CMK (cell line): ENCODE data around the gene TTC13.
"Not testable (repeated sequence)": the region's sequence is repeated elsewhere in the genome, so short reads cannot be mapped to it uniquely, and the experiment has no call there.

Experiments used
- DNase-seq: peaks from one replicate; pipeline ENCODE4 v3.0.0-alpha.2; 2010; ENCODE audit warnings: low read depth

TTC13 gene

DNA sequence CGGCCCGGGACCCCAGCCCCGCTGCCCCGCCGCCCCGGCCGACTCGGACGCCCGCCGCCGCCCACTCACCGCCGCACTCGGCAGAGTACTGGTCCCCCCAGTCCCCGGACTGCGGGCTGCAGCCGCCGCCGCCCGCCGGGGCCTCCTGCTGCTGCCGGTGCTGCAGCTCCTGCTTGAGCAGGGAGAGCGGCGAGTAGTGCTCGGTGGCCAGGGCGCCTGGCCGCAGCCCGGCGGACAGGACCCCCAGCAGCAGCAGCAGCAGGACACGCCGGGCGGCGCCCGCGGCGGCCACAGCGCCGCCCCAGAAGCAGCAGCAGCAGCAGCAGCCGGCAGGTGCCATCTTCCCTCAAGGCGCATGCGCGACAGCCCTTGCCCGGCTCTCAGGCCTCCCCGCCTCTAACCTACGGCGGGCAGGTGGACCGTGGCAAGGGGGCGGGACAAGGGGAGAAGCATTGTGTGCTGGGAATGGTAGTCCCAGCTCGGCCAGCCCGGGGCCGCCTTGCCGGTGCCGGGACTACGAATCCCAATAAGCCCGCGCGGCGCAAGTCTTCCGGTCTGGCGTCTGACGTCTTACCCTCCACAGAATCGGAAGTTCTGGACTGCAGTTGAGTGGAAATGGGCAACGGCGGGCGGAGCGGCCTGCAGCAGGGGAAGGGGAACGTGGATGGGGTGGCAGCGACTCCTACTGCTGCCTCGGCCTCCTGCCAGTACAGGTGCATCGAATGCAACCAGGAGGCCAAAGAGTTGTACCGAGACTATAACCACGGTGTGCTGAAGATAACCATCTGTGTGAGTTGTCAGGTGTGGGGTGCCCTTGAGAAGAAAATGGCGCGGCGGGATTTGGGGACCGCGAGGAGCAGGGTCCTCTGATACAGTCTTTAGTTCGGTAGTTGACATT is at the start of gene TTC13, which contains the start of gene ARV1:
Gene TTC13, minus strand, starts transcription at position 371 of the 898 bp plus-strand sequence. Its CDS starts 31 bp downstream, at position 340.
Gene ARV1, plus strand, starts transcription at position 604 of the 898 bp plus-strand sequence. Its CDS starts 12 bp downstream, at position 616.
- DNase-seq: peak; percentile 99

DNA sequence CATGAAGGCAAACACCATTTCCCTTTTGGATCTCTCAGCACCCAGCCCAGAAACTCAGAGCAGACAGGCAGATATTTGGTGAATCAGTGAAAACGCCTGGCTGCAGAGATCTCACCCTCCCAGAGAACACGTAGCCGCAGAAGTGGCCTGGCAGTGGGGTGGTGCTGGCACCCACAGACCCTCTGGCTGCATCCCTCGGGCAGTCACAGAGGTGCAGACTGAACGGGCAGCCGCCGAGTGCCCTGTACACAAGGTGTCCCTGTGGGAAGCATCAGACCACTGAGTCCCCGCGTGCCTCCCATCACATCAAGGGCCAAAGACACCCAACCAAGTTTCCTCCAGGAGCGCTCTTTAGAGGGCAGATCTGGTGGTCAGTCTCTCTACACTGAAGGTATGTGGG is 49.3 kb upstream of the TTC13 start:
- no peak for DNase-seq

GRCh38 chr1:231027136-231027925 is 48.7 kb upstream of the TTC13 start:
- DNase-seq: no peak

GRCh38 chr1:231026576-231026975 is 47.9 kb upstream of the TTC13 start:
- DNase-seq: no peak

GRCh38 chr1:231023150-231023549 is 44.5 kb upstream of the TTC13 start:
- DNase-seq: no peak

DNA sequence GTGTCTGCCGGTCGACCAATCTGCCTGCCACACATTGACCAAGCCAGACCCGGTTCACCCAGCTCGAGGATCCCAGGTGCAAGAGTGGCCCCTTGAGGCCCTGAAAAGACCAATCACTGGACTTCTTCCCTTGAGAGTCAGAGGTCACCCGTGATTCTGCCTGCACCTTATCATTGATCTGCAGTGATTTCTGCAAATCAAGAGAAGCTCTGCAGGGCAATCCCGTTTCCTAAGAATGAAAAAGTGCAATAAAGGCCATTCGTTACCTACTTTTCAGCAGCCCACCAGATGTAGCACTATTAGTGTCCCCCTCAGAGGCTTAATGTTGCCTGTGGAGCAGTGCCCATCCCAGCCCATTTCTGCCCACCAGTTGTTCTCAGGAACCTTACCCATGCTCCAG is 43.9 kb upstream of the TTC13 start:
- not testable (repeated sequence) for DNase-seq

DNA sequence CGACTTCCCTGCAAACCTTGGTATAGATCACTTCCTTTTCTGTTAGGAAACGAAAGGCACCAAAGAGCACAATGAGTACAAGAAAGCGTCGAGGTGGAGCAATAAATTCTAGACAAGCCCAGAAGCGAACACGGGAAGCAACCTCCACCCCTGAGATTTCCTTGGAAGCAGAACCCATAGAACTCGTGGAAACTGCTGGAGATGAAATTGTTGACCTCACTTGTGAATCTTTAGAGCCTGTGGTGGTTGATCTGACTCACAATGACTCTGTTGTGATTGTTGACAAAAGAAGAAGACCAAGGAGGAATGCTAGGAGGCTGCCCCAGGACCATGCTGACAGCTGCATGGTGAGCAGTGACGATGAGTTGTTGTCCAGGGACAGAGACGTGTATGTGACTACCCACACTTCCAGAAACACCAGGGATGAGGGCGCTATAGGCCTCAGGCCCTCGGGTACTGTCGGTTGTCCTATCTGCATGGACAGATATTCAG is 42.9 kb upstream of the TTC13 start:
- no peak for DNase-seq

DNA sequence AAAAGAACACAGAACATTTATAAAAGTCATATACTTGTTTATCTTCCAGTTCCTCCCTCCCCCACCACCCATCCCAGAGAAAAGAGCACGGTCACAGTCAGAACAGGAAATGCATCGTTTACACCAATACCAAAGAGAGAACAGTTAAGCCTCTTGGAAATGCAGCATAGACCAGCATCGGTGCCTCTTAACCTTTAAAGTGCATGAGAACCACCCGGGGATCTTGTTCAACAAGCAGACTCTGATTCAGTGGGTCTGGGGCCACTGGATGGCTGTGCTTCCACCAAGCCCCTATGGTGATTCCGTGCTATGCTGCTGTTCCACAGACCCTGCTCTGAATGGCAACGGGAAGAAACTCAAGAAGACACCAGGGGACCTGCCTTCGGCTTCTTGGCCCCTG is 42.2 kb upstream of the TTC13 start:
- DNase-seq: no peak

- no peak for DNase-seq
Observed at GRCh38 chr1:231020139-231020601, 41.5 kb upstream of the TTC13 start.

- no peak for DNase-seq
Observed at GRCh38 chr1:231019711-231020110, 41.0 kb upstream of the TTC13 start.

DNA sequence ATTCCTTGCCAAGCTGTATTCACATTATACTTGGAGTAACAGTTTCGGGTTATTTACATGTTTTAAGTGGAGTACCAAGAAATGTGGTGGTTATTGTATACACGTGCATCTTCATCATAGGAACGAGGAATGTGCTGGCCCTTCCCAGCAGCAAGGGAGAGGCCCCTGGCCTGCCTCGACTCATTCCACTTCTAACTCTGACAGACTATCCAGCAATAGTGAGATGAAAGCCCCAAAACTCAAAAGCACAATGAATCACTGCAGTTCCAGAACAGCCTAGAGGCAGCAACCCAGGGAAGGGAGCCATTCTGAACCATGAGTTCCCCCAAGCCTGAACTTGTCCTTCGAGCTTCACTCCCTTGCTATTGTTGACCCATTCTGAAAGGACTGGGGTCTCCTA is 38.3 kb upstream of the TTC13 start:
- DNase-seq: no peak

DNA sequence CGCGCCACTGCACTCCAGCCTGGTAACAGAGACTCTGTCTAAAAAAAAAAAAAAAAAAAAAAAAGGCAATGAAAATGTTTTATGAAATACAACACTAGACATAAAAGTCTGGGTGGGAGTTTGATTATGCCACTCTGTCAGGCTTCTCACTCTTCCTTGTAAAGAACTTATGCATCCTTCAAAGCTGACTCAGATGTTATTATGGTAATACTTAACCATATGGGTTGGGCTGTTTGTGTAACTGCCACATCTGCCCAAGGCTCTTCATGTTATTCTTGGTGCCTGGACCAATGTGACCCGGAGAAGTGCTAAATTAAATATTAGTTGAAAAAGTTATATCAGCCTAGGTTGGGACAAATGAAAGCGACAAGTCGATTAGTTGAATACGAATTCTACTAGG is 37.6 kb upstream of the TTC13 start:
- no peak for DNase-seq

DNA sequence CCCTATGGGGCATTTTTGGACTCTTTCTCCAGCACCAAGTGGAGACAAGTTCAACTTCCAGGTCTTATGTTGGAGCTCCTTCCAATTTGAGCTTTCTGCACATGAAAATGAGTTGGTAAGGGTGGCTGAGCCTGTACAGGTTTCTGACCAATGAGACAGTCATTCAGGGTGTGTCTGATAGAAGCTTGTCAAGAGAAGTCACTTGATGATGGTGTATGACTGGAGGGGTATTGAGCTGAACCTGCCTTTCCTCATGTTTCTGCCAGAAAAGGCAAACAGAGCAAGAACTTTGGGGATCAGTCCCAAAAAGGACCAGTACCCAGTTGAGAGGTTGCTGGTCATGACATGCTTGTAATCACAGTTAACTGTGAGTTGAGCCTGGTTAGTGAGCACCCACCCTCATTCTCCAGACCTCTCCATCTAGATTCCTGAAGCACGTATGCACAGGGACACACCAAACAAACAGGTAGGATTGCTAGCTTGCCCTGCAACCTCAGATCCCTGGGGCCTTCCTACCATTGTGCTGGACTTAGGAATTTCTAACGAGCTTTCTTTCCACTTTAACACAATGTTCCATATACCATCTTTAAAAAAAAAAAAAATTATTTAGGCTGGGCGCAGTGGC is 34.8 kb upstream of the TTC13 start:
- DNase-seq: no peak

GRCh38 chr1:231011963-231012362 is 33.3 kb upstream of the TTC13 start:
- no peak for DNase-seq

GRCh38 chr1:231011360-231011759 is 32.7 kb upstream of the TTC13 start:
- no peak for DNase-seq

- DNase-seq: not testable (repeated sequence)
Observed at GRCh38 chr1:231007535-231007934, 28.9 kb upstream of the TTC13 start.

DNA sequence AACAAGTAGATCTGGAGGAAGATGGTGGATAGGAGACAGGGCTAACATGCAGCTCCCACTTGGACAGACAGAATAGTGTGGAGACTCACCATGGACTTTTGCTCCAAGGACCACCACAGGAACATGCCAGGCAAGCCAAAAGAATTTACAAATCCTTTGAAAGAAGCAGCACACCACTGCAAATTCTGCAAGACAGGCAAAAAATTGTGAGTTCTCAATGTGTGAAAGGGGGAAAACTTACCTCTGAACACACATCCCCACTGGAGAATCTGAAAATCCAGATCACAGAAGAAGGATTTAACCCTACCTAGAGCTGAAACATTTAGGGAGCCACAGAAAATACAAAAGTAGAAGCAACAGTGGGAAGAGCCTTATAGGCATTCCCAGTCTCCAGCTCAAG is 23.2 kb upstream of the TTC13 start:
- no peak for DNase-seq

DNA sequence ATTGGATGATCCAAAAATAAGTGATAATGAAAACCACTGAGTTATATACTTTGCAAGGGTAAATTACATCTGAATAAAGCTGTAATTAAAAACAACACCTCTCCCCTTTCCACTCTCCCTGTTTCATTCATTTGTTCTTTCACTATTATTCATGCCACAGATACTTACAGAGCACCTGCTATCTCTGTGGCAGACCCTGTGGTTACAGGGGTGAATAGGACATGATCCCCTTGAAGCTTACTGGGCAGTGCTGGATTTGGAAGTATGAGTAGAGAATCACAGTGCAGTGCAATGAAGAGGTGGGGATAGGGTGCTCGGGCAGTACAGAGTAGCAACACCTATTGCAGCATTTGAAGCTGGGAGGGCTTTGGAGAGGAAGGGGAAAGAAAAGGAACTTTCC is 22.0 kb upstream of the TTC13 start:
- no peak for DNase-seq

GRCh38 chr1:231000201-231000600 is 21.5 kb upstream of the TTC13 start:
- DNase-seq: no peak

DNA sequence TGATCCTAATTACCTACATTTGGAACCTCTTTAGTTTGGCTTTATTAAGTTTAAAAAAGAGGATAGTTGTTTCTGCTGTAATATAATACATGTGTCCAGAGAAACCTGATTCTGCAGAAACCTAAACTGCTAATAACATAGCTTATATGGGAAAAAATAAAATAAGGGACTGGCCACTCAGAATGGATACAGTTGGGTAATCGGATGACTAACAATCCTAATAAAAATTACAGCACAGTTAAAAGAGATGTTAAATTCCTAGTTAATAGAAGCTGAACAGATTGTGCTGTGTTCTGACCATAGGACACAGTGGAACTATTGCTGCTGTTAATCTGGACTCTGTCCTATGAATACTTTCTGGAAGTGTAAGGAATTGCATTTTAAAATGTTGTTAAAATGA is 16.2 kb upstream of the TTC13 start:
- no peak for DNase-seq

DNA sequence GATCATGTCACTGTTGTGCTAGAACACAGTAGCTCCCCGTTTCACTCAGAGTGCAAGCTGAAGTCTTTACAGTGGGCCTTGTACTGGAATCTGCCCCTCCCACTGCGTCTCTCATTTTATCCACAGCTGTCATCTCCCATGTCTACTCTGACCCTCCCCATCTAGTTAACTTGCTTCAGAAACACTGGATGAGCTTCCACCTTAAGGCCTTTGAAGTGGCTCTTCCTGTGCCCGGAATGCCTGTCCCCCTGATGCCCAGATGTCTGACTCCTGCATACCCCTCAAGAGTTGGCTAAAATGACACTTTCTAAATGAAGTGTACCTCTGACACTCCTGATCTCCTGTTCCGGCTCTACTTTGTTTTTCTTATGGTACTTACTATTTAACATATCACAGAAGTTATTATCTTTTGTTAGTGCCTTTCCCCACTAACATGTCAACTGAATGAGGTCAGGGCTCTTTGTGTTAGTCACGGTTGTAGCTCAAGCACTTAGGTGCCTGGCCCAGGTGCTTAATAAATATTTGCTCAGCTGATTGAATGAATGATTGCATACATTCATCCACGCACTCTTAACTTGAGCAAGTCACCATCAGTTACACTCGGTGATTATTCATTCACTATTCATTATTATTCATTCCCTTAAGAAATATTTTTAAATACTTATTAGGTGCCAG is 13.6 kb upstream of the TTC13 start:
- no peak for DNase-seq

GRCh38 chr1:230987448-230987847 is 8.8 kb upstream of the TTC13 start:
- DNase-seq: no peak
